H9 (cell line): Measurements from ENCODE around the gene LAMC1. TPM values are rescaled to one million over a fixed set of nuclear protein-coding genes. Genes with fewer than 3 reads are reported as not detected.

Experiments used
- DNase-seq: peaks from one replicate; pipeline ENCODE4 v3.0.0-alpha.2; 2017
- H2AFZ ChIP-seq: one replicate; pipeline ENCODE4 v1.6.1; 2013; ENCODE audit warnings: mild to moderate bottlenecking, low read length, control low read depth, moderate library complexity
- H2AK5ac ChIP-seq: 2 replicates; pipeline ENCODE4 v1.6.1; 2013; ENCODE audit warnings: low read length, control low read depth, mixed read lengths; ENCODE audit not compliant: insufficient read length
- H2BK120ac ChIP-seq: one replicate; pipeline ENCODE4 v1.6.1; 2013; ENCODE audit warnings: low read depth, mild to moderate bottlenecking, low read length, control low read depth, inconsistent platforms; ENCODE audit not compliant: poor library complexity, severe bottlenecking
- H2BK12ac ChIP-seq: 2 replicates; pipeline ENCODE4 v1.6.1; 2013; ENCODE audit warnings: low read length, control low read depth, mixed read lengths, low read depth; ENCODE audit not compliant: insufficient read length
- H2BK15ac ChIP-seq: 2 replicates; pipeline ENCODE4 v1.6.1; 2013; ENCODE audit warnings: low read depth, low read length, control low read depth
- H2BK20ac ChIP-seq: one replicate; pipeline ENCODE4 v1.6.1; 2013; ENCODE audit warnings: low read depth, mild to moderate bottlenecking, low read length, control low read depth, inconsistent platforms; ENCODE audit not compliant: poor library complexity, severe bottlenecking
- H2BK5ac ChIP-seq: 2 replicates; pipeline ENCODE4 v1.6.1; 2013; ENCODE audit warnings: low read length, control low read depth, mixed read lengths; ENCODE audit not compliant: insufficient read length
- H3K14ac ChIP-seq: 2 replicates; pipeline ENCODE4 v1.6.1; 2013; ENCODE audit warnings: low read length, control low read depth; ENCODE audit not compliant: insufficient read depth
- H3K18ac ChIP-seq: 2 replicates; pipeline ENCODE4 v1.6.1; 2013; ENCODE audit warnings: low read depth, mild to moderate bottlenecking, mixed read lengths, low read length, control low read depth; ENCODE audit not compliant: insufficient read length
- H3K23ac ChIP-seq: 2 replicates; pipeline ENCODE4 v1.6.1; 2013; ENCODE audit warnings: low read length, control low read depth, mixed read lengths, low read depth; ENCODE audit not compliant: insufficient read length
- H3K23me2 ChIP-seq: 2 replicates; pipeline ENCODE4 v1.6.1; 2013; ENCODE audit warnings: low read depth, mild to moderate bottlenecking, mixed read lengths, low read length, control low read depth; ENCODE audit not compliant: insufficient read length, poor library complexity, severe bottlenecking
- H3K27ac ChIP-seq: 2 replicates; pipeline ENCODE4 v1.5.1; 2013; ENCODE audit warnings: low read length, control low read depth, mixed read lengths, low read depth; ENCODE audit not compliant: insufficient read length
- H3K27me3 ChIP-seq: 2 replicates; pipeline ENCODE4 v1.6.1; 2013; ENCODE audit warnings: low read length, control low read depth, inconsistent platforms; ENCODE audit not compliant: insufficient read depth
- H3K4ac ChIP-seq: 2 replicates; pipeline ENCODE4 v1.6.1; 2013; ENCODE audit warnings: low read depth, mild to moderate bottlenecking, control low read depth, inconsistent platforms, low read length, moderate library complexity
- H3K4me1 ChIP-seq: 2 replicates; pipeline ENCODE4 v1.6.1; 2013; ENCODE audit warnings: low read length, control low read depth, inconsistent platforms; ENCODE audit not compliant: insufficient read depth
- H3K4me2 ChIP-seq: 2 replicates; pipeline ENCODE4 v1.6.1; 2013; ENCODE audit warnings: low read length, control low read depth, mixed read lengths; ENCODE audit not compliant: insufficient read length, insufficient read depth
- H3K56ac ChIP-seq: 2 replicates; pipeline ENCODE4 v1.6.1; 2013; ENCODE audit warnings: low read depth, mild to moderate bottlenecking, mixed read lengths, low read length, control low read depth; ENCODE audit not compliant: insufficient read length
- H3K79me1 ChIP-seq: 2 replicates; pipeline ENCODE4 v1.6.1; 2013; ENCODE audit warnings: low read depth, mild to moderate bottlenecking, moderate library complexity, low read length, control low read depth, inconsistent platforms; ENCODE audit not compliant: insufficient read depth, poor library complexity, severe bottlenecking
- H3K79me2 ChIP-seq: 2 replicates; pipeline ENCODE4 v1.6.1; 2013; ENCODE audit warnings: low read length, control low read depth, inconsistent platforms; ENCODE audit not compliant: insufficient read depth
- H3K9ac ChIP-seq: 2 replicates; pipeline ENCODE4 v1.6.1; 2013; ENCODE audit warnings: low read length, control low read depth, mixed read lengths; ENCODE audit not compliant: insufficient read length; ENCODE audit errors: extremely low read depth
- H3K9me3 ChIP-seq: one replicate; pipeline ENCODE4 v1.6.1; 2013; ENCODE audit warnings: low read depth, low read length, inconsistent platforms; ENCODE audit not compliant: control insufficient read depth
- H3T11ph ChIP-seq: one replicate; pipeline ENCODE4 v1.6.1; 2013; ENCODE audit warnings: mild to moderate bottlenecking, low read length, control low read depth, inconsistent platforms
- H4K20me1 ChIP-seq: one replicate; pipeline ENCODE4 v1.6.1; 2013; ENCODE audit not compliant: control insufficient read depth, insufficient read length, insufficient read depth
- H4K5ac ChIP-seq: 2 replicates; pipeline ENCODE4 v1.6.1; 2013; ENCODE audit warnings: low read depth, mild to moderate bottlenecking, mixed read lengths, low read length, control low read depth; ENCODE audit not compliant: insufficient read length
- H4K8ac ChIP-seq: replicated peaks from 2 replicates; pipeline ENCODE4 v1.6.1; 2013; ENCODE audit warnings: low read length, control low read depth, mixed read lengths, low read depth; ENCODE audit not compliant: insufficient read length
- H4K91ac ChIP-seq: 2 replicates; pipeline ENCODE4 v1.6.1; 2013; ENCODE audit warnings: low read depth, mild to moderate bottlenecking, moderate library complexity, mixed read lengths, low read length, control low read depth; ENCODE audit not compliant: insufficient read length
- H3K27ac Mint-ChIP-seq, 3 experiments: 2 replicates in 2 of 3; 3 replicates in 1 of 3; pipeline ENCODE4 v1.8.0; 2020 to 2021; ENCODE audit warnings: mixed read lengths in 3 of 3, mild to moderate bottlenecking in 1 of 3, moderate library complexity in 1 of 3
- H3K27me3 Mint-ChIP-seq: 2 replicates; pipeline ENCODE4 v1.8.0; 2021; ENCODE audit warnings: low read depth, mild to moderate bottlenecking, moderate library complexity, mixed read lengths
- H3K36me3 Mint-ChIP-seq, 3 experiments: 2 replicates in 2 of 3; 3 replicates in 1 of 3; pipeline ENCODE4 v1.8.0; 2020 to 2021; ENCODE audit warnings: low read depth in 3 of 3, mixed read lengths in 3 of 3; ENCODE audit not compliant: insufficient read depth in 1 of 3
- H3K4me1 Mint-ChIP-seq, 2 experiments: 2 replicates each; pipeline ENCODE4 v1.8.0; 2020; ENCODE audit warnings: mixed read lengths in 2 of 2
- H3K4me3 Mint-ChIP-seq, 2 experiments: 2 replicates in 1 of 2; 3 replicates in 1 of 2; pipeline ENCODE4 v1.8.0; 2020 to 2021; ENCODE audit warnings: mild to moderate bottlenecking in 2 of 2, mixed read lengths in 2 of 2, moderate library complexity in 1 of 2
- H3K9me3 Mint-ChIP-seq, 2 experiments: 2 replicates in 1 of 2; 3 replicates in 1 of 2; pipeline ENCODE4 v1.8.0; 2020; ENCODE audit warnings: mild to moderate bottlenecking in 2 of 2, mixed read lengths in 2 of 2, moderate library complexity in 1 of 2
- CTCF ChIP-seq: fragments of 200-600 bp; sonication (generic); conservative IDR thresholded peaks from 3 replicates; pipeline ENCODE4 v1.8.0; 2021; ENCODE audit warnings: antibody characterized with exemption, mild to moderate bottlenecking
- WGBS: extraction: QIAGEN DNeasy Blood & Tissue Kit; methylation state at CpG from one replicate; pipeline ENCODE4 v1.1.7; 2013; ENCODE audit warnings: missing lambda C conversion rate, low lambda C conversion rate, mixed read lengths; ENCODE audit not compliant: insufficient read length; ENCODE audit errors: extremely low coverage; 5-methylcytosine and 5-hydroxymethylcytosine counted together
- long read RNA-seq: library from polyadenylated mRNA; unstranded; transcript quantifications from one replicate; pipeline ENCODE4 v2.0.0, GENCODE V29; 2020
- total RNA-seq: library from RNA; stranded (reverse); gene quantifications from 2 replicates; pipeline ENCODE4 v1.2.1, GENCODE V29; 2021

LAMC1 gene
- 96.2 and 110 TPM in 2 replicates for total RNA-seq
- long read RNA-seq, full-length matches to known transcripts = 1 of 59 reads
- long read RNA-seq, partial matches to known transcripts = 55 of 59 reads
- long read RNA-seq, other reads (novel, unspliced or antisense) = 3 of 59 reads

- H3K14ac ChIP-seq = peak within 1 kb of the TSS; percentile 92
- H2AFZ ChIP-seq = no peak within 1 kb of the TSS
- H3T11ph ChIP-seq = no peak within 1 kb of the TSS
- H4K20me1 ChIP-seq = no peaks in the 10 kb centered on the region
- peak within 1 kb of the TSS; percentile 99 for H3K18ac ChIP-seq
- H3K79me1 ChIP-seq = no peaks in the 10 kb centered on the region
- peak within 1 kb of the TSS; percentile 70 for H3K9ac ChIP-seq
- no peaks in the 10 kb centered on the region for H3K9me3 ChIP-seq
- Mint-ChIP-seq H3K4me1 (peaks cover 51 to 54% of the 10 kb centered on the region in 2 experiments), H3K4me3 (peak within 1 kb of the TSS; percentile 85 to 88), H3K27me3 (peaks cover 6% of the 10 kb centered on the region), H3K36me3 (no peaks in the 10 kb centered on the region; a peak in 2 of 7 replicates), H3K9me3 (no peaks in the 10 kb centered on the region), H3K27ac (peak within 1 kb of the TSS; percentile 93 to 99 (median 97))
- H4K8ac ChIP-seq = no peak within 1 kb of the TSS
- TF ChIP-seq CTCF = no peak; the same call in 2 of the 3 replicates
- no peak within 1 kb of the TSS for H3K23ac ChIP-seq
- peak; percentile 93 for DNase-seq
- H4K91ac ChIP-seq = no peak within 1 kb of the TSS
- H3K27ac ChIP-seq = peak within 1 kb of the TSS; percentile 75
- H2BK15ac ChIP-seq = no peak within 1 kb of the TSS; the same call in 1 of the 2 replicates
- no peak within 1 kb of the TSS for H2BK12ac ChIP-seq
- H3K79me2 ChIP-seq = peaks cover 2% of the 10 kb centered on the region; the same call in 1 of the 2 replicates
- WGBS = no CpG with 5 or more reads among the region's 65 CpGs
- H2BK20ac ChIP-seq = no peak within 1 kb of the TSS
- H3K23me2 ChIP-seq = peaks cover 23% of the 10 kb centered on the region
- H3K4me2 ChIP-seq = peak within 1 kb of the TSS; percentile 95
- H3K4me1 ChIP-seq = peaks cover 7% of the 10 kb centered on the region
- peak within 1 kb of the TSS; percentile 34 for H3K56ac ChIP-seq
- H2BK120ac ChIP-seq = no peak within 1 kb of the TSS
- no peak within 1 kb of the TSS for H3K4ac ChIP-seq
- no peaks in the 10 kb centered on the region for H3K27me3 ChIP-seq
- no peak within 1 kb of the TSS for H2AK5ac ChIP-seq
- peak within 1 kb of the TSS; percentile 20 for H4K5ac ChIP-seq
- H2BK5ac ChIP-seq = peak within 1 kb of the TSS; percentile 2
These were observed at the start of gene LAMC1 for GRCh38 chr1:183023146-183023600. LAMC1 (plus strand) TSS chr1:183023420; CDS start chr1:183023717, 297 bp downstream.
